Karpas-422 (cell line): ENCODE results near the gene CPE. TPM values are rescaled to one million over a fixed set of nuclear protein-coding genes. Genes with fewer than 3 reads are reported as not detected.
"Not testable (repeated sequence)": the region's sequence is repeated elsewhere in the genome, so short reads cannot be mapped to it uniquely, and the experiment has no call there.

Experiments used
- DNase-seq: peaks from one replicate; pipeline ENCODE4 v3.0.0-alpha.2; 2015
- H2AFZ ChIP-seq: fragments of 200-600 bp; sonication (generic); 2 replicates; pipeline ENCODE4 v1.6.1; 2014; ENCODE audit warnings: antibody characterized with exemption, low read length, mixed read lengths
- H3K27ac ChIP-seq: fragments of 200-600 bp; sonication (generic); 2 replicates; pipeline ENCODE4 v1.5.1; 2014; ENCODE audit warnings: mild to moderate bottlenecking, low read length, moderate library complexity
- H3K27me3 ChIP-seq: fragments of 200-600 bp; sonication (generic); 2 replicates; pipeline ENCODE4 v1.6.1; 2014; ENCODE audit warnings: low read length, mixed read lengths
- H3K36me3 ChIP-seq: fragments of 200-600 bp; sonication (generic); 2 replicates; pipeline ENCODE4 v1.6.1; 2014; ENCODE audit warnings: low read length, mixed read lengths; ENCODE audit not compliant: insufficient read depth
- H3K4me1 ChIP-seq: fragments of 200-600 bp; sonication (generic); 2 replicates; pipeline ENCODE4 v1.6.1; 2014; ENCODE audit warnings: mild to moderate bottlenecking, low read length, mixed read lengths
- H3K4me2 ChIP-seq: fragments of 200-600 bp; sonication (generic); 2 replicates; pipeline ENCODE4 v1.6.1; 2014; ENCODE audit warnings: low read length, low read depth, mild to moderate bottlenecking; ENCODE audit not compliant: poor library complexity, severe bottlenecking
- H3K4me3 ChIP-seq: fragments of 200-600 bp; sonication (generic); 2 replicates; pipeline ENCODE4 v1.5.1; 2014; ENCODE audit warnings: mild to moderate bottlenecking, antibody characterized with exemption, low read length, mixed read lengths
- H3K79me2 ChIP-seq: fragments of 200-600 bp; sonication (generic); 2 replicates; pipeline ENCODE4 v1.6.1; 2014; ENCODE audit warnings: mild to moderate bottlenecking, low read length, mixed read lengths
- H3K9ac ChIP-seq: fragments of 200-600 bp; sonication (generic); 2 replicates; pipeline ENCODE4 v1.6.0; 2014; ENCODE audit warnings: low read length
- H3K9me2 ChIP-seq: fragments of 200-600 bp; sonication (generic), shearing (Covaris generic); replicated peaks from 2 replicates; pipeline ENCODE4 v1.6.0; 2014; ENCODE audit warnings: mild to moderate bottlenecking, low read length, moderate library complexity; ENCODE audit not compliant: insufficient read depth
- H3K9me3 ChIP-seq: fragments of 300-700, 200-600 bp; sonication (generic); 2 replicates; pipeline ENCODE4 v1.6.1; 2014; ENCODE audit warnings: low read length, mixed read lengths
- H4K20me1 ChIP-seq: fragments of 200-600 bp; sonication (generic); 2 replicates; pipeline ENCODE4 v1.6.1; 2014; ENCODE audit warnings: mild to moderate bottlenecking, antibody characterized with exemption, low read length, low read depth; ENCODE audit not compliant: insufficient read depth
- total RNA-seq: library from RNA; depleted of rRNA; stranded (reverse); fragments of >200 nt; shearing (Covaris generic); gene quantifications from 2 replicates; pipeline ENCODE4 v1.2.3, GENCODE V29; 2014; ENCODE audit warnings: low replicate concordance

CPE gene
- total RNA-seq, 1 experiment from 2014 or later = not detected

DNA sequence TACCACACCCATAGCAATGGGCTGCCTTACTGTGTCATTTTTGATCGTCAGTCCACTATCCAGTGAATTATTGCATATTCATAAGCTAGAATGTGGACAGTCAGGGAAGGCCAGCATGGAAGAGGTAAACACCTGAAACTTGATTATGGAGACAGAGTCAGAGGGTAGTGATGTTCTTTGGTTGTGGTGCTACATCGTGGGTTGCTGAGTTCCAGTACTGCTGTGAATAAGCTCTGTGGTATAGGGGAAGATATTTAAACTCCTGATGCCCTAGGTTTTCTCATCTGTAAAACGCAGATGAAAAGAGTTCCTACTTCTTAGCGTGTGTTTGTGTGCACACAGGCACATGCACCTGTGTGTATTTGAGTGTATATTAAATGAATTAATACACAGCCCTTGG is 69.9 kb downstream of the CPE start:
- H3K9me2 ChIP-seq = no peaks in the 10 kb centered on the region

GRCh38 chr4:165449333-165449732 is 70.5 kb downstream of the CPE start:
- Histone ChIP-seq H2AFZ (no peak overlapping the region), H3K79me2 (no peaks in the 10 kb centered on the region), H3K36me3 (no peaks in the 10 kb centered on the region), H3K27ac (no peak overlapping the region), H3K4me2 (no peak overlapping the region), H3K9me2 (no peaks in the 10 kb centered on the region), H3K9me3 (no peaks in the 10 kb centered on the region), H3K4me1 (no peaks in the 10 kb centered on the region), H3K27me3 (no peaks in the 10 kb centered on the region; the same call in 1 of the 2 replicates), H3K4me3 (no peak overlapping the region), H3K9ac (no peak overlapping the region), H4K20me1 (no peaks in the 10 kb centered on the region)
- no peak for DNase-seq

More for the DNA sequence above, 69.9 kb downstream of the CPE start:
- no peak for DNase-seq
- H3K4me1 ChIP-seq = no peaks in the 10 kb centered on the region
- no peaks in the 10 kb centered on the region for H3K79me2 ChIP-seq
- no peaks in the 10 kb centered on the region for H3K36me3 ChIP-seq
- H3K9me3 ChIP-seq = no peaks in the 10 kb centered on the region
- no peaks in the 10 kb centered on the region for H4K20me1 ChIP-seq
- no peak overlapping the region for H3K4me3 ChIP-seq
- H2AFZ ChIP-seq = no peak overlapping the region
- peaks cover 3% of the 10 kb centered on the region; the same call in 1 of the 2 replicates for H3K27me3 ChIP-seq
- H3K9ac ChIP-seq = no peak overlapping the region
- no peak overlapping the region for H3K27ac ChIP-seq
- H3K4me2 ChIP-seq = no peak overlapping the region

DNA sequence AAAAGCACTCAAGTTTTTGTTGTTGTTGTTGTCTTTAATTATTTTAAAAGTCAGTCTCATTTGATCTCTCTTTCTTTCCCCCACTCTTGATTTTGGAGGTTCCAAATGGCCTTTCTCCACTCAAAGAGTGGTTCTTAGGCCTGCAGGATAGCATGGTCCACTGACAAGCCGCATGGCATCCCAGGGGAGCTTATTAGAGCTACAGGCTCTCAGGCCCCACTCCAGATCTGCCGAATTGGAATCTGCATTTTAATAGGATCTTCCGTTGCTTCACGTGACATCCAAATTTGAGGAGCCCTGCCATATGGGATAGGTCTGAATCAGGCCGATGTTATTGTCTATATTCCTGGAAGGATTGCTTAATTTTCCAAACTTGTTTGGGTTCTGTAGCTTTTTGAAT is 72.1 kb downstream of the CPE start:
- no peak overlapping the region for H3K27ac ChIP-seq
- H2AFZ ChIP-seq = no peak overlapping the region
- no peaks in the 10 kb centered on the region for H3K36me3 ChIP-seq
- no peaks in the 10 kb centered on the region for H3K27me3 ChIP-seq
- H3K9me2 ChIP-seq = no peaks in the 10 kb centered on the region
- H3K4me2 ChIP-seq = no peak overlapping the region
- H3K4me1 ChIP-seq = no peaks in the 10 kb centered on the region
- H3K9me3 ChIP-seq = no peaks in the 10 kb centered on the region
- no peaks in the 10 kb centered on the region for H3K79me2 ChIP-seq
- H3K9ac ChIP-seq = no peak overlapping the region
- no peaks in the 10 kb centered on the region for H4K20me1 ChIP-seq
- H3K4me3 ChIP-seq = no peak overlapping the region
- DNase-seq = no peak

DNA sequence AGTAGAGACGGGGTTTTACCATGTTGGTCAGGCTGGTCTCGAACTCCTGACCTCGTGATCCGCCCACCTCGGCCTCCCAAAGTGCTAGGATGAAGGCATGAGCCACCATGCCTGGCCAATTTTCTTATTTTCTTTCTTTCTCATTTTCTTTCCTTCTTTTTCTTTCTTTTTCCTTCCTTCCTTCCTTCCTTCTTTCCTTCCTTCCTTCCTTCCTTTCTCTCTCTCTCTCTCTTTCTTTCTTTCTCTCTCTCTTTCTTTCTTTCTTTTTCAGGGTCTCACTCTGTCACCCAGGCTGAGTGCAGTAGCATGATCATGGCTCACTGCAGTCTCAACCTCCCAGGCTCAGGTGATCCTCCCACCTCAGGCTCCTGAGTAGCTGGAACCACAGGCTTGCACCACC is 74.3 kb downstream of the CPE start:
- H3K27me3 ChIP-seq, H3K4me2 ChIP-seq, DNase-seq, H3K9me3 ChIP-seq, H3K27ac ChIP-seq, H3K4me1 ChIP-seq, H3K9me2 ChIP-seq, H3K79me2 ChIP-seq, H3K4me3 ChIP-seq, H3K9ac ChIP-seq, H2AFZ ChIP-seq, H4K20me1 ChIP-seq, H3K36me3 ChIP-seq: not testable (repeated sequence)

- H3K4me3 ChIP-seq = no peak overlapping the region
- H3K9ac ChIP-seq = no peak overlapping the region
- no peaks in the 10 kb centered on the region for H4K20me1 ChIP-seq
- no peaks in the 10 kb centered on the region for H3K9me2 ChIP-seq
- H3K27ac ChIP-seq = no peak overlapping the region
- no peaks in the 10 kb centered on the region for H3K36me3 ChIP-seq
- H3K27me3 ChIP-seq = no peaks in the 10 kb centered on the region
- DNase-seq = no peak
- no peaks in the 10 kb centered on the region for H3K79me2 ChIP-seq
- H3K9me3 ChIP-seq = no peaks in the 10 kb centered on the region
- no peak overlapping the region for H2AFZ ChIP-seq
- H3K4me1 ChIP-seq = no peaks in the 10 kb centered on the region
- H3K4me2 ChIP-seq = no peak overlapping the region
Observed at GRCh38 chr4:165454426-165454825, 75.6 kb downstream of the CPE start.

DNA sequence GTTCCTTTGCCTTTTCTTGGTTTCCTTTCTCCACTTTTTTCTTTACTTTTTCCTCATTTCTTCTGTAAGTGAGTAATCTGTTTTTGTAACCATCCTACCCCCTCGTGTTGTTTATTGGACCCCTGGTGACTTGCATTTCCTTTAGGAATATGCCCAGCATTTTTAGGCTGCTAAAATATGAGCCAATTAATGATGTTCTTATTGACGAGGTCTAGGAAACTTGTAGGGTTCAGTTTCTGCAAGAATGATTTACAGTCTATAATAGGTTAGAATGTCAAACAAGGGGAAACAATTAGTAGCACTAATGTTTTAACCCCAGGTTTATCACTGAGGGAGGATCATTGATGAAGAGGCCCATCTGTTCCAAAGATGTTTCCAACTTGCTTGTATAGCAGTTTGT is 79.0 kb downstream of the CPE start:
- Histone ChIP-seq H3K4me2 (no peak overlapping the region), H4K20me1 (no peaks in the 10 kb centered on the region), H3K9ac (no peak overlapping the region), H3K9me3 (no peaks in the 10 kb centered on the region), H3K79me2 (no peaks in the 10 kb centered on the region), H3K36me3 (no peaks in the 10 kb centered on the region), H2AFZ (no peak overlapping the region), H3K27ac (no peak overlapping the region), H3K27me3 (no peaks in the 10 kb centered on the region), H3K9me2 (no peaks in the 10 kb centered on the region), H3K4me3 (no peak overlapping the region), H3K4me1 (no peaks in the 10 kb centered on the region)
- DNase-seq = no peak

DNA sequence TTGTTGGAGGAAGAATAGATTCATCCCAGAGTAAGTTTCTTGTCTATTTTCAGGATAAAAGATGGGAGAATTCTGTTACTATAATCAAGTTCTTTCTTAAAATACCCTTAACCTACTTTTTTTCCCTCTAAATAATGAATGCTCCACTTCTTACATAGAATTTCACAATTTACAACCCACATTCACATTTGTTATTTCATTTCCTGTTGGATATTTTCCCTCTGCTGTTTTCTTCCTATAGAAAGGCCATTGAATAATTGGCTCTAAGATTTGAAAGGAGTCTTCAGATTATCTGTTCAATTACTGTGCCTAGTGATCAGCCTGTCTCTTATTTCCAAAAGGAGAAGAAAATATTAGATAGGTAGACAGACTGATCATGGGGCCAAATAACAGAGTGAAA is 79.7 kb downstream of the CPE start:
- Histone ChIP-seq H3K79me2 (no peaks in the 10 kb centered on the region), H3K9me2 (no peaks in the 10 kb centered on the region), H3K27ac (no peak overlapping the region), H3K27me3 (no peaks in the 10 kb centered on the region), H3K9me3 (no peaks in the 10 kb centered on the region), H3K4me3 (no peak overlapping the region), H3K4me2 (no peak overlapping the region), H4K20me1 (no peaks in the 10 kb centered on the region), H2AFZ (no peak overlapping the region), H3K4me1 (no peaks in the 10 kb centered on the region), H3K9ac (no peak overlapping the region), H3K36me3 (no peaks in the 10 kb centered on the region)
- DNase-seq = no peak

DNA sequence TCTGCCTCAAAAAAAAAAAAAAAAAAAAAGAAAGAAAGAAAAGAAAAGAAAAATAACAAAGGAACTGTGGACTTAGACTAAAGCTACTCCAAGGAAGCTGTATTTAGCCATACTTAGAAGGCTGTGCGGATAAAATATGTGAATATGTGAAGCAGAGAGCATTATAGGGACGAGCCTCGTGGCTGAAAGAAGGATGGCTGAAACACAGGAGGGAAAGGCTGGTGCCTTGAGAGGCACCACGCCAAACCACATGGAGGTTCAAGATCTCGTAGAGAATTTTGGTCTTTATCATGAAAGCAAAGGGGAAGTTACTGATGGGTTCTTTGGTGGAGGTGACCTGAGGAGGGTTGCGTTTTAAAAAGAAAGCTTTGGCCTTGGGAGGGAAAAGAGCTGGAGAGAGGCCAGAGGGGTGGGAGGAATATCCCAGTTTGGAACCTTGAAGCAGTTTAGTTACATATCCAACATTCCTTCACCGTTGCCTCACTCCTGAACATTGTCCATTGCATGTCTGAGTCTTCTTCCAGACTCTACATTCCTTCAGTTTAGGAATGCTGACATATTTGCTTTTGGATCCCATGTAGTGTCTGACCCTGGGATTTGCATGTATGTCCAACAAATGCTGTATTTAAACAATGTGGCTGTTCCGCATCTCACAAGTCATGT is 82.5 kb downstream of the CPE start:
- no peaks in the 10 kb centered on the region for H3K79me2 ChIP-seq

More for the DNA sequence above, 82.5 kb downstream of the CPE start:
- Histone ChIP-seq H2AFZ (no peak overlapping the region), H3K9me3 (no peaks in the 10 kb centered on the region), H3K4me2 (no peak overlapping the region), H3K4me1 (no peaks in the 10 kb centered on the region), H3K27me3 (no peaks in the 10 kb centered on the region), H3K9me2 (no peaks in the 10 kb centered on the region), H4K20me1 (no peaks in the 10 kb centered on the region), H3K9ac (no peak overlapping the region), H3K4me3 (no peak overlapping the region), H3K36me3 (no peaks in the 10 kb centered on the region), H3K27ac (no peak overlapping the region)
- no peak for DNase-seq
